H1 (cell line): ENCODE results near the gene ZMIZ1. TPM values are rescaled to one million over a fixed set of nuclear protein-coding genes. Genes with fewer than 3 reads are reported as not detected.

Source experiments
- CTCF ChIA-PET: fragments of 300-600 bp; sonication (Branson Sonifier 250); formaldehyde crosslinking; loops from one replicate; lab custom pipeline; 2021; ENCODE audit not compliant: partially characterized antibody; lab: Charles Lee
- POLR2A ChIA-PET: fragments of 300-600 bp; sonication (Branson Sonifier 250); formaldehyde crosslinking; loops from one replicate; lab custom pipeline; 2021; ENCODE audit warnings: inconsistent platforms; ENCODE audit not compliant: partially characterized antibody; lab: Charles Lee
- DNase-seq, 2 experiments: peaks; one replicate each; pipeline versions ENCODE4 v3.0.0 to v3.0.0-alpha.2; 2010 to 2022; ENCODE audit warnings: low spot score in 2 of 2, low read depth in 1 of 2, mixed read lengths in 1 of 2
- FAIRE-seq: peaks from 2 replicates; lab custom pipeline; 2011; peaks lifted over from hg19 to GRCh38; lab: Jason Lieb, UNC
- H2AFZ ChIP-seq: 2 replicates; pipeline ENCODE4 v1.8.1; 2012; ENCODE audit warnings: low read length, inconsistent platforms
- H2AK5ac ChIP-seq: 2 replicates; pipeline ENCODE4 v1.6.1; 2013; ENCODE audit warnings: low read depth, low read length
- H2BK120ac ChIP-seq: replicated peaks from 2 replicates; pipeline ENCODE3; 2013; ENCODE audit warnings: low read depth, low read length, inconsistent platforms
- H2BK12ac ChIP-seq: 2 replicates; pipeline ENCODE4 v1.6.1; 2013; ENCODE audit warnings: low read depth, low read length
- H2BK15ac ChIP-seq: 2 replicates; pipeline ENCODE4 v1.6.1; 2013; ENCODE audit warnings: low read length
- H2BK20ac ChIP-seq: 2 replicates; pipeline ENCODE4 v1.6.1; 2013; ENCODE audit warnings: low read length
- H2BK5ac ChIP-seq: 2 replicates; pipeline ENCODE4 v1.6.1; 2013; ENCODE audit warnings: low read depth, low read length
- H3K14ac ChIP-seq: 2 replicates; pipeline ENCODE4 v1.6.1; 2013; ENCODE audit warnings: inconsistent platforms; ENCODE audit not compliant: insufficient read length
- H3K18ac ChIP-seq: 2 replicates; pipeline ENCODE4 v1.6.1; 2013; ENCODE audit warnings: low read length; ENCODE audit errors: extremely low read depth
- H3K23ac ChIP-seq: 2 replicates; pipeline ENCODE4 v1.6.1; 2013; ENCODE audit warnings: inconsistent platforms; ENCODE audit not compliant: insufficient read length
- H3K23me2 ChIP-seq: 2 replicates; pipeline ENCODE4 v1.6.1; 2013; ENCODE audit warnings: low read depth, low read length
- H3K27ac ChIP-seq: 2 replicates; pipeline ENCODE4 v1.6.1; 2011; ENCODE audit warnings: low read depth, low read length, inconsistent platforms
- H3K27me3 ChIP-seq, 4 experiments: replicated peaks in 1 of 4; 1 replicate in 1 of 4; 2 replicates in 3 of 4; pipeline versions ENCODE4 v1.6.1 to v1.8.1; 2011 to 2013; ENCODE audit warnings: low read length in 3 of 4, mild to moderate bottlenecking in 3 of 4, inconsistent platforms in 2 of 4, mixed read lengths in 2 of 4, moderate library complexity in 1 of 4; ENCODE audit not compliant: control insufficient read depth in 3 of 4, insufficient read depth in 3 of 4; ENCODE audit errors: extremely low read depth in 1 of 4
- H3K36me3 ChIP-seq, 4 experiments: 2 replicates each; pipeline versions ENCODE4 v1.6.1 to v1.8.1; 2011 to 2013; ENCODE audit warnings: mild to moderate bottlenecking in 4 of 4, low read length in 3 of 4, moderate library complexity in 2 of 4, control low read depth in 1 of 4, inconsistent platforms in 1 of 4; ENCODE audit not compliant: insufficient read depth in 4 of 4, control insufficient read depth in 2 of 4
- H3K4ac ChIP-seq: replicated peaks from 2 replicates; pipeline ENCODE3; 2013; ENCODE audit warnings: low read length, low read depth, mixed read lengths, inconsistent platforms; ENCODE audit not compliant: insufficient read length
- H3K4me1 ChIP-seq, 4 experiments: replicated peaks in 1 of 4; 1 replicate in 1 of 4; 2 replicates in 3 of 4; pipeline versions ENCODE4 v1.6.1 to v1.8.1; 2011 to 2013; ENCODE audit warnings: low read length in 3 of 4, inconsistent platforms in 2 of 4, mixed read lengths in 1 of 4; ENCODE audit not compliant: insufficient read depth in 4 of 4, control insufficient read depth in 3 of 4
- H3K4me2 ChIP-seq, 2 experiments: 2 replicates each; pipeline versions ENCODE4 v1.6.1 to v1.8.1; 2011 to 2013; ENCODE audit warnings: low read depth in 2 of 2, low read length in 2 of 2, control low read depth in 1 of 2, inconsistent platforms in 1 of 2, mild to moderate bottlenecking in 1 of 2; ENCODE audit not compliant: insufficient read depth in 1 of 2
- H3K4me3 ChIP-seq, 4 experiments: fragments of 200-600, 300-600 bp in 1 of 4; sonication (generic), shearing (Covaris generic), sonication (Bioruptor Twin) in 1 of 4; 2 replicates each; pipeline versions ENCODE4 v1.5.1 to v1.8.1; 2011 to 2016; ENCODE audit warnings: low read length in 4 of 4, low read depth in 3 of 4, control low read depth in 2 of 4, inconsistent platforms in 2 of 4, mild to moderate bottlenecking in 2 of 4, mixed read lengths in 1 of 4, moderate library complexity in 1 of 4; ENCODE audit not compliant: insufficient read depth in 2 of 4; ENCODE audit errors: extremely low read depth in 1 of 4
- H3K56ac ChIP-seq: replicated peaks from 2 replicates; pipeline ENCODE3; 2013; ENCODE audit warnings: low read depth, mild to moderate bottlenecking, mixed read lengths, low read length, inconsistent platforms; ENCODE audit not compliant: insufficient read length
- H3K79me1 ChIP-seq: 2 replicates; pipeline ENCODE4 v1.6.1; 2013; ENCODE audit warnings: low read depth, low read length, control low read depth
- H3K79me2 ChIP-seq, 2 experiments: 2 replicates each; pipeline versions ENCODE4 v1.6.1 to v1.8.1; 2012 to 2013; ENCODE audit warnings: low read length in 2 of 2, mild to moderate bottlenecking in 2 of 2, inconsistent platforms in 1 of 2; ENCODE audit not compliant: insufficient read depth in 2 of 2, control insufficient read depth in 1 of 2
- H3K9ac ChIP-seq, 4 experiments: replicated peaks in 1 of 4; 1 replicate in 1 of 4; 2 replicates in 3 of 4; pipeline versions ENCODE4 v1.6.1 to v1.8.1; 2011 to 2013; ENCODE audit warnings: low read depth in 3 of 4, low read length in 3 of 4, control low read depth in 2 of 4, mild to moderate bottlenecking in 2 of 4, moderate library complexity in 2 of 4, inconsistent platforms in 1 of 4; ENCODE audit errors: extremely low read depth in 1 of 4
- H3K9me3 ChIP-seq, 2 experiments: 2 replicates each; pipeline versions ENCODE4 v1.6.1 to v1.8.1; 2012 to 2013; ENCODE audit warnings: mild to moderate bottlenecking in 2 of 2, moderate library complexity in 2 of 2, control low read depth in 1 of 2, inconsistent platforms in 1 of 2, low read depth in 1 of 2, low read length in 1 of 2, mixed read lengths in 1 of 2; ENCODE audit not compliant: insufficient read depth in 2 of 2
- H4K20me1 ChIP-seq, 2 experiments: replicated peaks in 1 of 2; 2 replicates each; pipeline versions ENCODE3 to v1.8.1; 2011 to 2013; ENCODE audit warnings: inconsistent platforms in 2 of 2, low read length in 2 of 2, mild to moderate bottlenecking in 1 of 2; ENCODE audit not compliant: insufficient read depth in 2 of 2, control insufficient read depth in 1 of 2
- H4K5ac ChIP-seq: 2 replicates; pipeline ENCODE4 v1.6.1; 2013; ENCODE audit warnings: low read length, low read depth, mixed read lengths, inconsistent platforms; ENCODE audit not compliant: insufficient read length
- H4K8ac ChIP-seq: 2 replicates; pipeline ENCODE4 v1.8.0; 2013; ENCODE audit warnings: mild to moderate bottlenecking, moderate library complexity, low read length, inconsistent platforms; ENCODE audit not compliant: insufficient read depth; ENCODE audit errors: extremely low read depth
- H4K91ac ChIP-seq: replicated peaks from 2 replicates; pipeline ENCODE3; 2013; ENCODE audit warnings: low read length, mixed read lengths, inconsistent platforms; ENCODE audit not compliant: insufficient read length
- CBX5 ChIP-seq: fragments of 300-800, 300-1000 bp; sonication (generic); IDR thresholded peaks from 2 replicates; pipeline ENCODE4 v1.7.1; 2016; ENCODE audit warnings: antibody characterized with exemption, low read length, low read depth
- CTBP2 ChIP-seq: IDR thresholded peaks from 2 replicates; pipeline ENCODE4 v1.7.0; 2011; ENCODE audit warnings: borderline replicate concordance, mild to moderate bottlenecking, moderate library complexity, mixed read lengths, low read length; ENCODE audit not compliant: insufficient read depth, insufficient read length
- KDM4A ChIP-seq: IDR thresholded peaks from one replicate; pipeline ENCODE4 v1.7.1; 2012; ENCODE audit warnings: low read depth, mild to moderate bottlenecking, moderate library complexity, low read length, inconsistent platforms; ENCODE audit not compliant: severe bottlenecking
- MAX ChIP-seq: IDR thresholded peaks from 2 replicates; pipeline ENCODE4 v1.6.1; 2012; ENCODE audit warnings: inconsistent platforms
- NANOG ChIP-seq: IDR thresholded peaks from 2 replicates; pipeline ENCODE4 v1.6.1; 2011; ENCODE audit warnings: low read length, low read depth, mild to moderate bottlenecking, inconsistent platforms; ENCODE audit not compliant: insufficient read depth, poor library complexity, severe bottlenecking
- SP4 ChIP-seq: IDR thresholded peaks from 2 replicates; pipeline ENCODE4 v1.6.1; 2012; ENCODE audit warnings: low read length, inconsistent platforms
- ZNF274 ChIP-seq: IDR thresholded peaks from 2 replicates; pipeline ENCODE4 v1.7.0; 2012; ENCODE audit warnings: low read length, borderline replicate concordance; ENCODE audit errors: extremely low read depth
- WGBS, 2 experiments: shearing (Covaris generic) in 1 of 2; methylation state at CpG; one replicate each; pipeline versions ENCODE4 v1.1.6 to v1.1.7; 2013 to 2015; ENCODE audit warnings: low lambda C conversion rate in 2 of 2, mixed read lengths in 2 of 2, inconsistent platforms in 1 of 2, low coverage in 1 of 2, missing lambda C conversion rate in 1 of 2; ENCODE audit not compliant: insufficient replicate concordance in 2 of 2, insufficient coverage in 1 of 2, insufficient read length in 1 of 2; ENCODE audit errors: extremely low coverage in 1 of 2, missing lambda C conversion rate in 1 of 2; 5-methylcytosine and 5-hydroxymethylcytosine counted together
- polyA plus RNA-seq, 7 experiments: library from polyadenylated mRNA; depleted of rRNA in 3 of 7; stranded (reverse) in 5 of 7; unstranded in 2 of 7; fragments of >200 nt in 5 of 7; fragments of 200-250 nt in 2 of 7; gene quantifications; 1 replicate in 5 of 7; 2 replicates in 1 of 7; 4 replicates in 1 of 7; pipeline versions ENCODE4 v1.2.1 to v1.2.3, GENCODE V29; 2011 to 2013; ENCODE audit warnings: missing spikeins in 2 of 7, mixed read lengths in 2 of 7
- total RNA-seq: library from RNA; stranded (reverse); fragmentation: NEBNext Ultra II Directional; extraction: Animal tissue kit (Norgen Biotek cat#: 25700); gene quantifications from 2 replicates; pipeline ENCODE4 v1.2.1, GENCODE V29; 2021
- TF ChIP-seq, protein P1 (sequence below): IDR thresholded peaks from 2 replicates; pipeline ENCODE4 v1.6.1; 2012; ENCODE audit warnings: low read length, inconsistent platforms

Gene ZMIZ1
- total and polyA plus RNA-seq, 2 of the 8 experiments (the other 6 are each of a cell fraction or from before 2014, with no cell fraction given): 8.1 to 28.0 TPM

DNA sequence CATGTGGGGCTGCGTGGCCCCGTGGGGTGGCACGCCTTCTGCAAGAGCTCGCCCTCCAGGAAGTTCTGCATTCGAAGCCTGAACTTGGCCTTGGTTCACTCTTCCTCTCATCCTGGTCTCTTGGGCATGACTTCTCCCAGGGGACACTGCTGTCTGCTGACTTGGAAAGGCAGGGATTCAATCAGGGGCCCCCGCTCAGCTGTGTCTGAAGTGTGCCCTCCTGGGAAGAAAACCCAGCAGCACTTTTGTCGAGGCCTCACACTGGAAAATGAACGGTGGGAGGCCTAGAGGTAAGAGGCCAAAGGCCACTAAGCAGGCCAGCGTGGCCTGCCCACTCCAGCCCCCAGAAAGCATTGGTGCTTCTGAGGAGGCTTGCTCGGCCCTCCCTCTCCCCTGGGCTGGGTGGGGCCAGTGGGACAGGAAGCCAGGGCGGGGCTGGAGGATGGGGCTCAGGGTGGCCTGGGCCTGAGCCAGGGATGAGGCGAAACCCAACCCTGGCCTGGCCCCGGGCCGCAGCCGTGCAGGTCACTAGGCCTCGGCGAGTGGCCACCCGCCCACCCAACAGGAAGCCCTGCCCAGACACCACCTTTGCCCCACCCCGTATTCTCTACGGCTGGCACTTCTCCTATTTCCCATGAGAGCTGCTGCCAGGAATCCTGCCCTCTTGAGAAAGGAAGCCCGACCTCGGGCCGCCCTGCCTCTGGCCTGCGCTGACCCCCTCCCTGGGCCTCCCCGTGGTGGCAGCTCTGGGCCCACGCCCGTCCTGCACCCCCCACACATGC is 81.1 kb downstream of the ZMIZ1 start:
- Histone ChIP-seq H3K9me3 (no peaks in the 10 kb centered on the region), H3K27me3 (no peaks in the 10 kb centered on the region), H3K23ac (no peak overlapping the region), H3K18ac (peak overlapping the region; percentile 71; the same call in 1 of the 2 replicates), H2BK20ac (no peak overlapping the region), H3K79me1 (no peaks in the 10 kb centered on the region; the same call in 1 of the 2 replicates), H2AK5ac (0 out of 2 replicates have a peak overlapping the region, but pooled peaks have one; percentile 40), H3K4me2 (no peak overlapping the region), H4K8ac (no peak overlapping the region), H3K56ac (no peak overlapping the region), H2BK120ac (no peak overlapping the region), H3K36me3 (no peaks in the 10 kb centered on the region), H2BK5ac (peak overlapping the region; percentile 71; the same call in 1 of the 2 replicates), H3K23me2 (no peaks in the 10 kb centered on the region), H4K91ac (no peak overlapping the region), H3K14ac (no peak overlapping the region), H2AFZ (no peak overlapping the region), H4K5ac (no peak overlapping the region), H3K9ac (no peak overlapping the region; a peak in 1 of 7 replicates), H4K20me1 (peaks cover 0 to 1% of the 10 kb centered on the region in 2 experiments), H2BK12ac (peak overlapping the region; percentile 75; the same call in 1 of the 2 replicates), H3K27ac (no peak overlapping the region), H3K4me3 (no peak overlapping the region), H3K79me2 (no peaks in the 10 kb centered on the region; a peak in 1 of 4 replicates), H2BK15ac (no peak overlapping the region), H3K4ac (no peak overlapping the region), H3K4me1 (peaks cover 0 to 22% (median 13%) of the 10 kb centered on the region in 4 experiments; a peak in 5 of 7 replicates)
- no peak for FAIRE-seq
- DNase-seq: no peak
- ChIA-PET CTCF (interaction anchor here (0.7 to 2.7 kb wide), 9 partner anchors 13 to 72 kb away, joined by 3 to 17 read pairs (median 4); no protein-coding TSS in a partner anchor), POLR2A (interaction anchor here (0.9 to 1.7 kb wide), 3 partner anchors 13 to 36 kb away, joined by 3 read pairs; no protein-coding TSS in a partner anchor)
- 89% methylated on average over 19 of the region's 27 CpGs; no CpG with 5 or more reads in 1 of the 2 experiments for WGBS, 2 experiments
- TF ChIP-seq, protein P1, sequence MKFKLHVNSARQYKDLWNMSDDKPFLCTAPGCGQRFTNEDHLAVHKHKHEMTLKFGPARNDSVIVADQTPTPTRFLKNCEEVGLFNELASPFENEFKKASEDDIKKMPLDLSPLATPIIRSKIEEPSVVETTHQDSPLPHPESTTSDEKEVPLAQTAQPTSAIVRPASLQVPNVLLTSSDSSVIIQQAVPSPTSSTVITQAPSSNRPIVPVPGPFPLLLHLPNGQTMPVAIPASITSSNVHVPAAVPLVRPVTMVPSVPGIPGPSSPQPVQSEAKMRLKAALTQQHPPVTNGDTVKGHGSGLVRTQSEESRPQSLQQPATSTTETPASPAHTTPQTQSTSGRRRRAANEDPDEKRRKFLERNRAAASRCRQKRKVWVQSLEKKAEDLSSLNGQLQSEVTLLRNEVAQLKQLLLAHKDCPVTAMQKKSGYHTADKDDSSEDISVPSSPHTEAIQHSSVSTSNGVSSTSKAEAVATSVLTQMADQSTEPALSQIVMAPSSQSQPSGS: no peak
- TF ChIP-seq KDM4A: no peak
- TF ChIP-seq CTBP2: no peak
- TF ChIP-seq ZNF274: no peak
- TF ChIP-seq SP4: no peak
- no peak for TF ChIP-seq CBX5
- no peak for TF ChIP-seq NANOG
- no peak for TF ChIP-seq MAX
